Measurements from ENCODE around the gene CNTLN.

The CNTLN gene

GRCh38 chr9:17476401-17476800 lies 341.6 kb downstream of the CNTLN start:
- no peak overlapping the region for H3K4me3 ChIP-seq (replicated peaks; ENCODE audit: low read depth, low read length)
- no peak for TF ChIP-seq CTCF (IDR thresholded peaks at IDR 0.05; ENCODE audit: low read length, missing control alignments)
- no peak for DNase-seq (ENCODE audit: low read depth)

GRCh38 chr9:17477816-17478215 lies 343.0 kb downstream of the CNTLN start:
- no peak for TF ChIP-seq CTCF (IDR thresholded peaks at IDR 0.05; ENCODE audit: low read length, missing control alignments)
- DNase-seq (ENCODE audit: low read depth) = no peak
- no peak overlapping the region for H3K4me3 ChIP-seq (replicated peaks; ENCODE audit: low read depth, low read length)

DNA sequence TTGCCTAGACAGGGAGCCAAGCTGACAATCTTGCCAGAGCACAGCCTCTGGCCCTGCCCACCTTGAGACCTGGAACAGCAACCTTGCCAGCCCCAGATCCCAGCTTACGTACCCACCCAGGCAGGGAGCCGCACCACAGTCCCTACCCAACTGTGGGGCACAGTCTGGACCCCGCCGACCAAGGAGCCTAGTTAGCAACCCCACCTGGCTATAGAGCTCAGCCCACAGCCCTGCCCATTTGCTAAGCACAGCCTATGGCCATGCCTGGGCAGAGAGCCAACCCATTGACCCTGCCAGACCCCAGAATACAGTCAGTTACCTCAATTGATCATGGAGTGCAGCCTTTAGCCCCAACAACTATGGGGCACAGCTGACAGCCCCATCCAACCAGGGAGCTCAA lies 346.1 kb downstream of the CNTLN start:
- no peak for DNase-seq (ENCODE audit: low read depth)
- no peak for TF ChIP-seq CTCF (IDR thresholded peaks at IDR 0.05; ENCODE audit: low read length, missing control alignments)
- no peak overlapping the region for H3K4me3 ChIP-seq (replicated peaks; ENCODE audit: low read depth, low read length)

- H3K4me3 ChIP-seq (replicated peaks; ENCODE audit: low read depth, low read length) = no peak overlapping the region
- no peak for TF ChIP-seq CTCF (IDR thresholded peaks at IDR 0.05; ENCODE audit: low read length, missing control alignments)
These were observed 346.7 kb downstream of the CNTLN start for GRCh38 chr9:17481565-17481964.

DNA sequence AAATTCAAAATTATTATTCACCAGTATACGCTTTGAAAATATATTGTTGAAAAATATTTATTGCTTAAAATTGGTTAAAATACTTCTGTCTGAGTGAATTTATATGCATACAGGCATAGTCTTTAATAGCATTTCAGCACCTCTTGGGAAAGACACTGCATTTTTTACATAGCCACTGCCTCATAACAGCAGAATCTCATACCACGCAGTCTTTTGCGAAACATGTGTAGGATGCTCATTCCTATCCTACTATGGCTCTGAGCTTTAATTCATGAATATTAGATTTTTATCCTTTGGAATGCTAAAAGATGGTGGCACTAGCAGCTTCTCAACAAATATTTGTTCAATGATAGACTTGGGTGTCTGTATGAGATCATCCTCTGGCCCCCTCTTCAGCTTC lies 350.1 kb downstream of the CNTLN start:
- no peak for TF ChIP-seq CTCF (IDR thresholded peaks at IDR 0.05; ENCODE audit: low read length, missing control alignments)
- DNase-seq (ENCODE audit: low read depth) = peak; percentile 13
- no peak overlapping the region for H3K4me3 ChIP-seq (replicated peaks; ENCODE audit: low read depth, low read length)

More at GRCh38 chr9:17481565-17481964, 346.7 kb downstream of the CNTLN start:
- no peak for DNase-seq (ENCODE audit: low read depth)

DNA sequence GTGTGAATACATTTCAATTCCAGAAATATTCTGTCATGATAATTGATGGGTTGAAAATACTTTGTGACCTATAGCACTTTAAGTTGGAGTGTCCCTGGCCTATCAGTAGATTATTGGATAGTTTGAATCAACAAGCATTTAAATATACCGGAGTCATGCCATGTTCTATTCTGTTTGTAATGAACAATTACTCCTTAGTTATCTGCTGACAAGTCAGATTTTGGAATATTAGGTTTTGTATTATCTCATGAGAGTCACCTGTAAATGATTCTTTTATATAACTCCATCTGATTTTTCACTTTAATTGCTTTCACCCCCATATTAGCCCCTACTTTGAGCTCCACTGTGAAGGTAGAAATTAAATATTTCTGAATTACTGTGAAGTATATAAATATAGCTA lies 351.6 kb downstream of the CNTLN start:
- TF ChIP-seq CTCF (IDR thresholded peaks at IDR 0.05; ENCODE audit: low read length, missing control alignments) = no peak
- no peak for DNase-seq (ENCODE audit: low read depth)
- no peak overlapping the region for H3K4me3 ChIP-seq (replicated peaks; ENCODE audit: low read depth, low read length)

DNA sequence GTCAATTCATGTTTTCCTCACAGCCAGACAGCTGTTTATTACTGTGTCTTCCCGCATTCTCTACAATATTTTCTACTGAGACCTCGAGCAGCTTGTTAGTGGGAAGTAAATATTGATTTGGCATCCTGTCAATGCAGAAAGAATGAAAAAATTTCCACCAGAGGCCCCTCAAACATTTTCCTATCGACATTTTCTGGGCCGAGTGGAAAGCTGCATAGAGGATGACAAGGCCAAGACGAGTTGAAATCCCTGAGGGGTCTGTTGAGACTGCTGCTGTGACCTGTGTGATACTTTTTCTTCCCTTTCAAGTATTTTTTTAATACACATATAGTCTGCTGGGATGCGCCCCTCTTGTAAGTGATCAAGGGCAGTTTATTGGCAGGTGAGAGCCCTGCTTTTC lies 352.6 kb downstream of the CNTLN start:
- no peak for DNase-seq (ENCODE audit: low read depth)
- H3K4me3 ChIP-seq (replicated peaks; ENCODE audit: low read depth, low read length) = no peak overlapping the region
- TF ChIP-seq CTCF (IDR thresholded peaks at IDR 0.05; ENCODE audit: low read length, missing control alignments) = no peak

Data from fibroblast of pulmonary artery (primary cell).